Left lung (tissue), 10 donors: Measurements from ENCODE around the gene TNFRSF19. TPM values are rescaled to one million over a fixed set of nuclear protein-coding genes. Genes with fewer than 3 reads are reported as not detected.

ENCODE experiments used
- ATAC-seq: fragments of 200-7000 bp; cut with Tn5 transposase; one replicate; pipeline ENCODE4 v1.9.1; 2020; ENCODE audit warnings: moderate library complexity
- DNase-seq, 4 donors: peaks; one replicate each; pipeline ENCODE4 v3.0.0-alpha.2; 2013 to 2020
- H3K27ac ChIP-seq, 2 donors: fragments of 200-600 bp; sonication (generic) in 1 of 2; one replicate each; pipeline versions ENCODE4 v1.5.0 to v1.8.0; 2020 to 2021
- H3K27me3 ChIP-seq, 2 donors: fragments of 200-600 bp; sonication (generic) in 1 of 2; one replicate each; pipeline versions ENCODE4 v1.5.0 to v1.8.0; 2020 to 2021
- H3K36me3 ChIP-seq, 2 donors: fragments of 200-600 bp; sonication (generic) in 1 of 2; one replicate each; pipeline versions ENCODE4 v1.5.0 to v1.8.0; 2020 to 2021
- H3K4me1 ChIP-seq, 2 donors: fragments of 200-600 bp; one replicate each; pipeline ENCODE4 v1.8.0; 2021
- H3K4me3 ChIP-seq, 2 donors: fragments of 200-600 bp; sonication (generic) in 1 of 2; one replicate each; pipeline versions ENCODE4 v1.5.0 to v1.8.0; 2020 to 2021; ENCODE audit warnings: mild to moderate bottlenecking in 1 of 2
- H3K9me3 ChIP-seq, 2 donors: fragments of 200-600 bp; sonication (generic) in 1 of 2; one replicate each; pipeline versions ENCODE4 v1.5.0 to v1.8.0; 2020 to 2021
- CTCF ChIP-seq, 2 donors: fragments of 200-600 bp; sonication (generic) in 1 of 2; IDR thresholded peaks; one replicate each; pipeline versions ENCODE4 v1.5.0 to v1.8.0; 2021; ENCODE audit warnings: antibody characterized with exemption in 2 of 2
- intact Hi-C, 2 donors: fragments of 100-400 bp; cut with DNase I; formaldehyde crosslinking; loops; one replicate each; pipeline versions ENCODE4 v1.11.2 to v1.14.2; 2022
- polyA plus RNA-seq, 6 donors: library from polyadenylated mRNA; unstranded; fragments of 120-200 nt; gene quantifications; one replicate each; pipeline ENCODE4 v1.2.1, GENCODE V29; 2013; ENCODE audit not compliant: insufficient read length in 6 of 6
- total RNA-seq, 2 donors: library from RNA; stranded (reverse); fragmentation: NEBNext Ultra II Directional; extraction: Animal tissue kit (Norgen Biotek cat#: 25700); gene quantifications; one replicate each; pipeline ENCODE4 v1.2.1, GENCODE V29; 2021
- donor health status: DM: no; HTN: yes; CAD: no.
- donor health status: DM: no; HTN: no; CAD: no.

Gene TNFRSF19
- total and polyA plus RNA-seq, 8 donors: 28.1 to 97.1 (median 87.5) TPM

- ATAC-seq (no peak), DNase-seq (no peak)
- H3K4me1 ChIP-seq: no peaks in the 10 kb centered on the region
- no peak for TF ChIP-seq CTCF (IDR thresholded peaks at IDR 0.05)
- H3K9me3 ChIP-seq: no peaks in the 10 kb centered on the region
- H3K27me3 ChIP-seq: no peaks in the 10 kb centered on the region
- intact Hi-C loops: no loop called here
- H3K36me3 ChIP-seq: no peaks in the 10 kb centered on the region
- no peak overlapping the region for H3K27ac ChIP-seq
- no peak overlapping the region for H3K4me3 ChIP-seq
These were observed 52.8 kb downstream of the TNFRSF19 start for GRCh38 chr13:23622985-23623384.

- no peak overlapping the region for H3K4me3 ChIP-seq
- H3K36me3 ChIP-seq: no peaks in the 10 kb centered on the region
- no peak overlapping the region for H3K27ac ChIP-seq
- no peaks in the 10 kb centered on the region for H3K27me3 ChIP-seq
- no peaks in the 10 kb centered on the region for H3K9me3 ChIP-seq
- DNase-seq (no peak), ATAC-seq (no peak)
- no peak for TF ChIP-seq CTCF (IDR thresholded peaks at IDR 0.05)
- intact Hi-C loops: no loop called here
- no peaks in the 10 kb centered on the region for H3K4me1 ChIP-seq
These were observed 53.2 kb downstream of the TNFRSF19 start for GRCh38 chr13:23623394-23623793.

GRCh38 chr13:23626700-23627099, 56.5 kb downstream of the TNFRSF19 start:
- Histone ChIP-seq H3K4me1 (peaks cover 20 to 23% of the 10 kb centered on the region in 2 donors), H3K36me3 (no peaks in the 10 kb centered on the region), H3K9me3 (no peaks in the 10 kb centered on the region), H3K27me3 (no peaks in the 10 kb centered on the region), H3K27ac (no peak overlapping the region), H3K4me3 (no peak overlapping the region)
- ATAC-seq (no peak), DNase-seq (no peak)
- no peak for TF ChIP-seq CTCF (IDR thresholded peaks at IDR 0.05)
- intact Hi-C loops: no loop called here

GRCh38 chr13:23627410-23627809, 57.2 kb downstream of the TNFRSF19 start:
- Histone ChIP-seq H3K4me3 (no peak overlapping the region), H3K27me3 (no peaks in the 10 kb centered on the region), H3K9me3 (no peaks in the 10 kb centered on the region), H3K36me3 (no peaks in the 10 kb centered on the region), H3K27ac (no peak overlapping the region), H3K4me1 (peaks cover 23 to 24% of the 10 kb centered on the region in 2 donors)
- intact Hi-C loops: no loop called here
- ATAC-seq (no peak), DNase-seq (no peak)
- TF ChIP-seq CTCF (IDR thresholded peaks at IDR 0.05): no peak

- Histone ChIP-seq H3K36me3 (no peaks in the 10 kb centered on the region), H3K4me3 (no peak overlapping the region), H3K27me3 (no peaks in the 10 kb centered on the region), H3K27ac (no peak overlapping the region), H3K4me1 (peaks cover 23 to 24% of the 10 kb centered on the region in 2 donors), H3K9me3 (no peaks in the 10 kb centered on the region)
- DNase-seq: no peak
- intact Hi-C loops: no loop called here
- TF ChIP-seq CTCF (IDR thresholded peaks at IDR 0.05): no peak
- no peak for ATAC-seq
These were observed 58.0 kb downstream of the TNFRSF19 start for GRCh38 chr13:23628250-23628649.
